DND-41 (cell line): ENCODE measurements around the gene PIN1.

Experiments
- CTCF ChIP-seq: IDR thresholded peaks from 2 replicates; pipeline ENCODE4 v1.5.1; 2012; ENCODE audit warnings: borderline replicate concordance, low read length, moderate library complexity, mild to moderate bottlenecking; ENCODE audit not compliant: poor library complexity, severe bottlenecking; ENCODE audit errors: extremely low read depth
- EZH2 ChIP-seq: IDR thresholded peaks from 3 replicates; pipeline ENCODE4 v1.6.1; 2012; ENCODE audit warnings: borderline replicate concordance, low read depth, mild to moderate bottlenecking, moderate library complexity, low read length, inconsistent platforms; ENCODE audit not compliant: severe bottlenecking

GRCh38 chr19:9796113-9796773 lies 38.9 kb upstream of the PIN1 start:
- TF ChIP-seq EZH2 (no peak), CTCF (peak; percentile 96)
